Astrocyte of the cerebellum (primary cell): ENCODE results near the gene PLXDC2.

Source experiments
- DNase-seq: peaks from one replicate; pipeline ENCODE4 v3.0.0-alpha.2; 2011; ENCODE audit warnings: low read depth
- H3K4me3 ChIP-seq: 2 replicates; pipeline ENCODE4 v1.5.1; 2011; ENCODE audit warnings: mild to moderate bottlenecking, low read depth, low read length, moderate library complexity
- in situ Hi-C: cut with HindIII; loops from 2 replicates; pipeline ENCODE4 v1.10.0; 2017; ENCODE audit warnings: low sequenced_read_pairs
- TF ChIP-seq, protein P1 (sequence below): IDR thresholded peaks from 2 replicates; pipeline ENCODE4 v1.5.1; 2012; ENCODE audit warnings: low read length, low read depth, moderate library complexity, mild to moderate bottlenecking; ENCODE audit errors: missing control alignments

Gene PLXDC2

DNA sequence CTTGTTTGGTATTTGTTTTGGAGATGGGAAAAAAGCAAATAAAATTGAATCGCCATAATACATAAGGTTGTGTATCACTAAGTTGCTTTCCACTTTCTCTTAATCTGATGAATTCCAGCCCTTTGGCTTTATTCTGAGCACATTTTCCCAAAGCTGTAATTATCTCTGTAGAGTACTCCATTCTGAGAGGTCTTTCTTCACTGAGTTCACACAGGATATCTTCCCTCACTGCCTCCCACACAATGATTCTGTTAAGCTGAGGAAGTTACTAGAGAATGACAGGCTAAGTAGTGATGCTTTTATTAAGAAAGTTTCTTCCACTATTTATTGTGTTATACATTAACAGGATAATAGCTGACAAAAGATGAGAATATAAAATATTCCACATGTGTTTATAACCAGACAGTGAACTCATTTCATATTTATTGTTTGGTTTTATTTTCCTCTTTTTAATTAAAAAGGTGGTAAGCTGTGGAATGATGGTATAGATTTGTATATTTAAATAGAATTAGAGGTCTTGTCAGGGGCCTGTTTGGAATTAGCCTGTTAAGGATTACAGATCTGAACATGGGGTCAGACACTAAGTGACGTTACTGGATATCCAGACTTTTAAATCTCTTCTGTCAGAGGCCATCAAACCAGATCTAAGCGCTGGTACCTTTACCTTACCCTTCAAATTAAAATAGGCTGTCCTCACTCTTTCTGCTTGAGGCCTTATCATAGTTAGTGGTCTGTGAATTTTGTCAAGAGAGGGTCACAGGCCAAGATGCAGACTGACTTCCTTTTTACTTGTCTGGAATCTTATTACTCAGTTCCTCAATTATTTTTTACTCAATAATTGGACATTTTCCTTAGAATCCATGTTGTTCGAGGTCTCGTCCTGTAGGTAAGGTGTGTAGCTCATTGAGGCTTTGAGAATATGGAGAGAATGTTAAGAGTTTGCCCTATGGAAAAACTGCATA, 8.4 kb downstream of the PLXDC2 start:
- H3K4me3 ChIP-seq, result no peak overlapping the region
- in situ Hi-C loops, result no loop called here
- DNase-seq, result no peak
- TF ChIP-seq, protein P1, sequence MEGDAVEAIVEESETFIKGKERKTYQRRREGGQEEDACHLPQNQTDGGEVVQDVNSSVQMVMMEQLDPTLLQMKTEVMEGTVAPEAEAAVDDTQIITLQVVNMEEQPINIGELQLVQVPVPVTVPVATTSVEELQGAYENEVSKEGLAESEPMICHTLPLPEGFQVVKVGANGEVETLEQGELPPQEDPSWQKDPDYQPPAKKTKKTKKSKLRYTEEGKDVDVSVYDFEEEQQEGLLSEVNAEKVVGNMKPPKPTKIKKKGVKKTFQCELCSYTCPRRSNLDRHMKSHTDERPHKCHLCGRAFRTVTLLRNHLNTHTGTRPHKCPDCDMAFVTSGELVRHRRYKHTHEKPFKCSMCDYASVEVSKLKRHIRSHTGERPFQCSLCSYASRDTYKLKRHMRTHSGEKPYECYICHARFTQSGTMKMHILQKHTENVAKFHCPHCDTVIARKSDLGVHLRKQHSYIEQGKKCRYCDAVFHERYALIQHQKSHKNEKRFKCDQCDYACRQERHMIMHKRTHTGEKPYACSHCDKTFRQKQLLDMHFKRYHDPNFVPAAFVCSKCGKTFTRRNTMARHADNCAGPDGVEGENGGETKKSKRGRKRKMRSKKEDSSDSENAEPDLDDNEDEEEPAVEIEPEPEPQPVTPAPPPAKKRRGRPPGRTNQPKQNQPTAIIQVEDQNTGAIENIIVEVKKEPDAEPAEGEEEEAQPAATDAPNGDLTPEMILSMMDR, result no peak

DNA sequence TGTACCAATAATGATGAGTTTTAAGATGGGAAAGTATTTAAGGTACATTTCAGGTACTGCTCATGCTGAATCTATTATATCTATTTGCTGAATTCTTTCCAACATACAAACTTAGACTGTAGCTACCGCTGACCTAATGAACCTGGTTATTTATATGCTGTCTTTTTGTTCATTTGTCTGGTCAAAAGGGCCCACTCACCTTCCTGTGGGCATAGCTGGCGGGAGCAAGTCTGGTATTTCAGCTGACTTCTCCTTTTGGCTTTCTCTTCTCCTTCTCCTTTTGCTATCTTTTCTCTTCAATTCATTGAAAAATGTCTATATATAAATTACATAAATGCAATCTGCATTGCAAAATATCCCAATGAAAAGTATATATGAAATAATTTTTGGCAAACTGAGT, 9.5 kb downstream of the PLXDC2 start:
- in situ Hi-C loops, result no loop called here
- H3K4me3 ChIP-seq, result no peak overlapping the region
- TF ChIP-seq, protein P1, result no peak
- no peak for DNase-seq

GRCh38 chr10:19826712-19827111, 10.5 kb downstream of the PLXDC2 start:
- H3K4me3 ChIP-seq, result no peak overlapping the region
- DNase-seq, result no peak
- in situ Hi-C loops, result no loop called here
- TF ChIP-seq, protein P1, result no peak

- H3K4me3 ChIP-seq, result no peak overlapping the region
- TF ChIP-seq, protein P1, result no peak
- DNase-seq, result no peak
- in situ Hi-C loops, result no loop called here
Observed at GRCh38 chr10:19828278-19829049, 12.2 kb downstream of the PLXDC2 start.

DNA sequence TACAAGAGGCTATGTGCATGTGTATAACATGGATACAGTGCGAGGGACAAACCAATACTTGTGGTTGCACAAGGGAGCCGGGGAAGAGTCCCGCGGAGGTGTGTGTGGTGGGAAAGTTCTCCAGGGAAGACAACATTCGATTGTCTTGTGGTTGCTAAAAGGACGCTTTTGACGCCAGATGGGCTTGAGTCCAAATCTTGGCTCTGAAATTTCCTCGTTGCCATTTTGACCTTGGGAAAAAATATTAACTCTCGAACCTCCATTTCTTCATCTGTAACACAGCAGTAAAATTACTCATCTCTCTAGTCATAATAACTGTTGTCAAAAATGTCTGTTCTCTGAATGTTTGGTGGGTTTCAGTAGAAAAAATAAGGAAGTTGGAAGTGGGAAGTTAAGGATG, 16.5 kb downstream of the PLXDC2 start:
- DNase-seq, result no peak
- H3K4me3 ChIP-seq, result no peak overlapping the region
- in situ Hi-C loops, result no loop called here
- TF ChIP-seq, protein P1, result no peak

DNA sequence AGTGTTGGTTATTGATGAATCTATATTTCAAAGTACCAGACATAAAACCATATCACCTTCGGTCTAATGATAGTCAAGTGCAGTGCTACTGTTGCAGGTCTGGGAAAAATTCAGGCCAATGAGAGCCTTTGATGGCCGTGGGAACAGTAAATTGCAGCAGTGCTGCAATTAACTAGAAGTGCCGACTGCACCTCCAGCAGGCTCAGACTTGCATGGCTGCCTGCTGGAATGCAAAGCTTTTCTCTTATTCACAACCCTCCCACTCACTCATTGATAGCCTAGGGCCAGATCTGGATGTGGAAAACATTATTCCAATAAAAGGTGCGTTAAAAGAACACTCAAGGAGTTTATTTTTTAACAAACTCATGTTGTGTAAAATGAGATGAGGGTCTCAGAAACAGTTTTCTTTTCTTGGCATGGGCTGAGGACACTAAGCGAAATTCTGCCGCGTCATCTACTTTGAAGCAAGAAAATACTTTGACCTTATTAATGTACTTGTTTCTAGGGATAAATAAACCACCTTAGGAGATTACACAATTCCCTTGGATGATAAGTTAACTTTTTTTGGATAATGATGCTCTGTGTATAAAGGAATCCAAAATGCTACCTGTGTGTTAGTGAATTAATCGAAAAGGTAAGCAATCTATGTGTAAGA, 17.1 kb downstream of the PLXDC2 start:
- in situ Hi-C loops, result no loop called here
- TF ChIP-seq, protein P1, result no peak
- no peak for DNase-seq

More for the DNA sequence above, 17.1 kb downstream of the PLXDC2 start:
- H3K4me3 ChIP-seq, result no peak overlapping the region
